ENCODE measurements around the gene EDA.

Gene EDA

GRCh38 chrX:69603566-69604194 lies 12.2 kb upstream of the EDA start:
- TF ChIP-seq FOXP2 (optimal IDR thresholded peaks at IDR 0.05; ENCODE audit: borderline replicate concordance, extremely low read depth, extremely low read length, insufficient read depth) (no peak), POLR2AphosphoS5 (IDR thresholded peaks at IDR 0.05; ENCODE audit: low read depth, low read length) (no peak), SIN3A (IDR thresholded peaks at IDR 0.05; ENCODE audit: borderline replicate concordance, insufficient read depth, low read length) (no peak), REST (IDR thresholded peaks at IDR 0.05; ENCODE audit: insufficient read depth in 1 of 2, low read depth in 2 of 2, low read length in 2 of 2) (no peak), TAF1 (IDR thresholded peaks at IDR 0.05; ENCODE audit: borderline replicate concordance, insufficient read depth, low read length) (no peak)

DNA sequence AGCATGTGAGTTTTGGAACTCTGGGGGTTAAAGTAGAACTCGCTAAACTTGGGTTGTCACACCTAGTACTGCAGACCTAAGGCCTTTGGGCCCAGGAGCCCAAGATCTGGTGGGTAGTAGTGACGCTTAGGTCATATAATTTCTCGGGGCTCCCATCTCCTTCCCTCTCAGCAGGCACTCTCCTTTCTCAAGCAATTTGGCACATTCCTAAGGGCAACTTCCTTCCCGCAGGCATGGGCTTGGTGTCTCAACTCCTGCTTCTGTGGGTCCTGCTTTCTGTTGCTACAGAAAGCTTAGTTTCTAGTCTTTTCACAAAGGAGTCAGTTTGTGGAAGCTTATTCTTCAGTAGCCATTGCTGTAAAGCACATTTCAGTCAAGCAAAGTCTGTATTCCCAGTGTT lies 10.4 kb upstream of the EDA start:
- TF ChIP-seq POLR2AphosphoS5 (IDR thresholded peaks at IDR 0.05; ENCODE audit: low read depth, low read length): no peak
- TF ChIP-seq SIN3A (IDR thresholded peaks at IDR 0.05; ENCODE audit: borderline replicate concordance, insufficient read depth, low read length): no peak
- no peak for TF ChIP-seq REST (IDR thresholded peaks at IDR 0.05; ENCODE audit: insufficient read depth in 1 of 2, low read depth in 2 of 2, low read length in 2 of 2)
- no peak for TF ChIP-seq FOXP2 (optimal IDR thresholded peaks at IDR 0.05; ENCODE audit: borderline replicate concordance, extremely low read depth, extremely low read length, insufficient read depth)
- TF ChIP-seq TAF1 (IDR thresholded peaks at IDR 0.05; ENCODE audit: borderline replicate concordance, insufficient read depth, low read length): no peak

DNA sequence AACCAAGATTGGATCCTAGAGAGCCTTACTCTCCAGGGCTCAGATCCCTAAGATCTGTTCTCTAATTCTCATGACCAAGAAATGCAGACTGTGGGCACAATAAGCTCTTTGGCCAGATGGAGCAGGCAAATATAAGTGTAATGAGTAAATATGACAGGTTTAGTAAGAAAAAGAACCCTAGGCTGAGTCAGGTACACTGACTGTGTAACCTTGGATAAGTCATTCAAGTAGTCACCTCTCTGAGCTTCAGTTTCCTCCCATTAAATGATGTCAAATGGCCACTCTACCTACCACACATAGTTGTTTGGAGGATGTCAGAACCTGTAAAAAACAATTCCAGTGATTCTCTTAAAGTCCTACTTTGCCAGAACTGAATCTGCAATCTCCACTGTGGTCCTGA lies 8.3 kb upstream of the EDA start:
- TF ChIP-seq POLR2AphosphoS5 (IDR thresholded peaks at IDR 0.05; ENCODE audit: low read depth, low read length) (no peak), TAF1 (IDR thresholded peaks at IDR 0.05; ENCODE audit: borderline replicate concordance, insufficient read depth, low read length) (no peak), FOXP2 (optimal IDR thresholded peaks at IDR 0.05; ENCODE audit: borderline replicate concordance, extremely low read depth, extremely low read length, insufficient read depth) (no peak), SIN3A (IDR thresholded peaks at IDR 0.05; ENCODE audit: borderline replicate concordance, insufficient read depth, low read length) (no peak), REST (IDR thresholded peaks at IDR 0.05; ENCODE audit: insufficient read depth in 1 of 2, low read depth in 2 of 2, low read length in 2 of 2) (no peak)

DNA sequence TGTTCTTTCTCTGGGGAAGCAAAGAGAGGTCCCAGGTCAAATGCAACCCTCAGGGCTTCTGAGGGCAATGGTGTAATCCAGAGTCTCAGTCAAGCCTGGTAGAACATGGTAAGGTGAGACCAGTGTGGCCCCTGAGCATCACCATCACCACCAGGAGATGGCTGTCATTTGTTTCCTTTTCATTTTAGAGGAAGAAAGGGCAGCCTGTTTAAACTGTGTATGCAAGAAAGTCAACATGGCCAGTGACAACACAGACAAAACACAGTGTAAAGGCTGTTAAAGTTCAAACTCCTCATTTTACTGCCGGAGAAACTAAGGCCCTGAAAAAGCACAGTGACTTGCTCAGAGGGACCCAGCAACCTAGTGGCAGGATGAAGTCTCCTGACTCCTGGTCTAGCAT lies 2.0 kb upstream of the EDA start:
- TF ChIP-seq REST (IDR thresholded peaks at IDR 0.05; ENCODE audit: insufficient read depth in 1 of 2, low read depth in 2 of 2, low read length in 2 of 2) (no peak), POLR2AphosphoS5 (IDR thresholded peaks at IDR 0.05; ENCODE audit: low read depth, low read length) (no peak), FOXP2 (optimal IDR thresholded peaks at IDR 0.05; ENCODE audit: borderline replicate concordance, extremely low read depth, extremely low read length, insufficient read depth) (no peak), SIN3A (IDR thresholded peaks at IDR 0.05; ENCODE audit: borderline replicate concordance, insufficient read depth, low read length) (no peak), TAF1 (IDR thresholded peaks at IDR 0.05; ENCODE audit: borderline replicate concordance, insufficient read depth, low read length) (no peak)
